ENCODE data around the gene NODAL. TPM values are rescaled to one million over a fixed set of nuclear protein-coding genes. Genes with fewer than 3 reads are reported as not detected.
A peak's percentile ranks its signal among the peaks of the same experiment; 100 is the strongest.

Gene NODAL
- total RNA-seq, 2 donors from 2014 or later, result not detected

GRCh38 chr10:70417568-70417967, 23.9 kb downstream of the NODAL start:
- Mint-ChIP-seq H3K36me3 (peaks cover 0 to 14% of the 10 kb centered on the region in 2 donors), H3K9me3 (no peaks in the 10 kb centered on the region), H3K27ac (peak overlapping the region; percentile 73 to 85)
- ATAC-seq, result peak; percentile 76 to 91
- DNase-seq (ENCODE audit: low spot score in 2 of 2), result no peak

- H3K27ac Mint-ChIP-seq, result no peak overlapping the region
- H3K36me3 Mint-ChIP-seq, result peaks cover 15 to 27% of the 10 kb centered on the region in 2 donors
- ATAC-seq, result no peak
- H3K9me3 Mint-ChIP-seq, result no peaks in the 10 kb centered on the region
- DNase-seq (ENCODE audit: low spot score in 2 of 2), result no peak
Measured at GRCh38 chr10:70412356-70412755, 29.1 kb downstream of the NODAL start.

GRCh38 chr10:70410608-70411007, 30.9 kb downstream of the NODAL start:
- Mint-ChIP-seq H3K27ac (no peak overlapping the region), H3K36me3 (peaks cover 15 to 27% of the 10 kb centered on the region in 2 donors), H3K9me3 (no peaks in the 10 kb centered on the region)
- DNase-seq (ENCODE audit: low spot score in 2 of 2) (no peak), ATAC-seq (no peak)

- DNase-seq (ENCODE audit: low spot score in 2 of 2) (no peak), ATAC-seq (no peak)
- H3K9me3 Mint-ChIP-seq, result no peaks in the 10 kb centered on the region
- peak overlapping the region in 1 of 2 donors; percentile 10 for H3K27ac Mint-ChIP-seq
- H3K36me3 Mint-ChIP-seq, result peaks cover 19 to 24% of the 10 kb centered on the region in 2 donors
Measured at GRCh38 chr10:70409772-70410171, 31.7 kb downstream of the NODAL start.

GRCh38 chr10:70405037-70405824, 36.2 kb downstream of the NODAL start:
- Mint-ChIP-seq H3K9me3 (no peaks in the 10 kb centered on the region), H3K36me3 (peaks cover 6 to 27% of the 10 kb centered on the region in 2 donors), H3K27ac (peak overlapping the region; percentile 87 to 92)
- DNase-seq (ENCODE audit: low spot score in 2 of 2) (peak in 1 of 2 donors; percentile 36), ATAC-seq (peak; percentile 15 to 44)

GRCh38 chr10:70404787-70405036, 36.8 kb downstream of the NODAL start:
- Mint-ChIP-seq H3K36me3 (peaks cover 3 to 25% of the 10 kb centered on the region in 2 donors), H3K27ac (peak overlapping the region; percentile 87 to 92), H3K9me3 (no peaks in the 10 kb centered on the region)
- ATAC-seq, result peak in 1 of 2 donors; percentile 8
- no peak for DNase-seq (ENCODE audit: low spot score in 2 of 2)

- DNase-seq (ENCODE audit: low spot score in 2 of 2) (peak; percentile 97 to 100), ATAC-seq (peak; percentile 97 to 98)
- Mint-ChIP-seq H3K27ac (peak within 1 kb of the TSS; percentile 87 to 92), H3K9me3 (no peaks in the 10 kb centered on the region), H3K36me3 (peaks cover 0 to 22% of the 10 kb centered on the region in 2 donors)
Measured at GRCh38 chr10:70404036-70404786, 37.3 kb downstream of the NODAL start, which contains the start of gene EIF4EBP2. TSS of gene EIF4EBP2 (plus strand) at chr10:70404145. CDS start at chr10:70404402, 257 bp downstream.

GRCh38 chr10:70403483-70404035, 37.9 kb downstream of the NODAL start:
- DNase-seq (ENCODE audit: low spot score in 2 of 2), result no peak
- Mint-ChIP-seq H3K9me3 (no peaks in the 10 kb centered on the region), H3K36me3 (peaks cover 0 to 15% of the 10 kb centered on the region in 2 donors), H3K27ac (peak overlapping the region in 1 of 2 donors; percentile 87)
- ATAC-seq, result peak; percentile 0 to 1

- H3K9me3 Mint-ChIP-seq, result no peaks in the 10 kb centered on the region
- H3K36me3 Mint-ChIP-seq, result no peaks in the 10 kb centered on the region
- DNase-seq (ENCODE audit: low spot score in 2 of 2), result no peak
- no peak overlapping the region for H3K27ac Mint-ChIP-seq
- no peak for ATAC-seq
Measured at GRCh38 chr10:70399177-70399576, 42.3 kb downstream of the NODAL start.

- H3K9me3 Mint-ChIP-seq, result no peaks in the 10 kb centered on the region
- no peak for ATAC-seq
- H3K36me3 Mint-ChIP-seq, result no peaks in the 10 kb centered on the region
Measured at GRCh38 chr10:70396140-70396539, 45.3 kb downstream of the NODAL start.

GRCh38 chr10:70391654-70392053, 49.8 kb downstream of the NODAL start:
- Mint-ChIP-seq H3K27ac (no peak overlapping the region), H3K36me3 (no peaks in the 10 kb centered on the region), H3K9me3 (no peaks in the 10 kb centered on the region)
- no peak for DNase-seq (ENCODE audit: low spot score in 2 of 2)
- no peak for ATAC-seq

More at GRCh38 chr10:70396140-70396539, 45.3 kb downstream of the NODAL start:
- DNase-seq (ENCODE audit: low spot score in 2 of 2), result no peak
- peak overlapping the region in 1 of 2 donors; percentile 15 for H3K27ac Mint-ChIP-seq

Other genes starting within 250 kb of the NODAL start
- 100 to 1,000 TPM; 233 to 258 TPM for gene PPA1, start 208.3 kb downstream of the NODAL start, total RNA-seq
- gene NPFFR1, start 157.7 kb downstream of the NODAL start, total RNA-seq, result not detected
- 10 to 100 TPM; 10.5 to 12.9 TPM for gene LRRC20, start 59.1 kb downstream of the NODAL start, total RNA-seq
- gene EIF4EBP2, start 37.5 kb downstream of the NODAL start, total RNA-seq, result 10 to 100 TPM in 1 of 2 donors, 1 to 10 TPM in 1; 9.2 to 24.3 TPM
- 1 to 10 TPM in 1 of 2 donors, under 1 TPM in 1; 0.20 to 4.8 TPM for gene PALD1, start 37.1 kb upstream of the NODAL start, total RNA-seq
- gene PRF1, start 161.1 kb upstream of the NODAL start, total RNA-seq, result 10 to 100 TPM; 30.9 to 35.7 TPM
- gene ADAMTS14, start 230.8 kb upstream of the NODAL start, total RNA-seq, result under 1 TPM; 0.11 to 0.16 TPM

All from activated naive CD4-positive, alpha-beta T cell treated with anti-CD3 and anti-CD28 coated beads, Interleukin-2, amount 50 U/mL, for 72 hours (primary cell).